Upper lobe of left lung (tissue), 4 donors: Measurements from ENCODE around the gene DOCK8.

ENCODE experiments used
- EP300 ChIP-seq, 4 donors: sonication (generic); formaldehyde crosslinking; IDR thresholded peaks; one replicate each; pipeline ENCODE4 v1.5.1; 2017; ENCODE audit warnings: antibody characterized with exemption in 4 of 4, control low read depth in 2 of 4
- POLR2A ChIP-seq, 4 donors: fragments of 450-650 bp; IDR thresholded peaks; one replicate each; pipeline ENCODE4 v1.5.1; 2016 to 2017; ENCODE audit warnings: antibody characterized with exemption in 4 of 4, mild to moderate bottlenecking in 2 of 4
- POLR2AphosphoS5 ChIP-seq, 2 donors: sonication (generic); formaldehyde crosslinking; IDR thresholded peaks; one replicate each; pipeline ENCODE4 v1.5.1; 2017; ENCODE audit warnings: antibody characterized with exemption in 2 of 2
- TF ChIP-seq, protein P1 (sequence below), 6 experiments: fragments of 450-650 bp in 4 of 6; fragments of 200-600 bp in 2 of 6; sonication (generic) in 2 of 6; IDR thresholded peaks; one replicate each; pipeline ENCODE4 v1.5.1; 2016 to 2019; ENCODE audit warnings: antibody characterized with exemption in 6 of 6

DNA sequence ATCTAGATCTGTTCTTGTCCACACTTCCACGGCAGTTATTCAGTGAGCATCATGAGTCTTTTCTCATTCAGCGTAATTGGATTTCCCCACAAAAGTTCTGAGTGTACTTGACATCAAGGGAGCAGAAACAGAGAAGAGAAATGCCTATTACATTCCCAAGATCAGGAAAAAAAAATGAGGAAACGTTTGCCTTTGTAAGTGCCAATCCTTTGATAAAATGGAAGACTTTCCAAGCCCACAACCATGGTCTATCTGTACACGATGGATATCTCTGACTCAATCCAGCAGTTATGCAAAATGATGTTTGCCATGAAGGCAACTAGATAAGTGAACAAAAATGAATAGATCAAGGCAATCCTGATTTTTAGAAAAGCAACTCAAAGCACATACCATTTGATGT lies 235.9 kb downstream of the DOCK8 start:
- TF ChIP-seq, protein P1, sequence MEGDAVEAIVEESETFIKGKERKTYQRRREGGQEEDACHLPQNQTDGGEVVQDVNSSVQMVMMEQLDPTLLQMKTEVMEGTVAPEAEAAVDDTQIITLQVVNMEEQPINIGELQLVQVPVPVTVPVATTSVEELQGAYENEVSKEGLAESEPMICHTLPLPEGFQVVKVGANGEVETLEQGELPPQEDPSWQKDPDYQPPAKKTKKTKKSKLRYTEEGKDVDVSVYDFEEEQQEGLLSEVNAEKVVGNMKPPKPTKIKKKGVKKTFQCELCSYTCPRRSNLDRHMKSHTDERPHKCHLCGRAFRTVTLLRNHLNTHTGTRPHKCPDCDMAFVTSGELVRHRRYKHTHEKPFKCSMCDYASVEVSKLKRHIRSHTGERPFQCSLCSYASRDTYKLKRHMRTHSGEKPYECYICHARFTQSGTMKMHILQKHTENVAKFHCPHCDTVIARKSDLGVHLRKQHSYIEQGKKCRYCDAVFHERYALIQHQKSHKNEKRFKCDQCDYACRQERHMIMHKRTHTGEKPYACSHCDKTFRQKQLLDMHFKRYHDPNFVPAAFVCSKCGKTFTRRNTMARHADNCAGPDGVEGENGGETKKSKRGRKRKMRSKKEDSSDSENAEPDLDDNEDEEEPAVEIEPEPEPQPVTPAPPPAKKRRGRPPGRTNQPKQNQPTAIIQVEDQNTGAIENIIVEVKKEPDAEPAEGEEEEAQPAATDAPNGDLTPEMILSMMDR (IDR thresholded peaks at IDR 0.05): no peak
- TF ChIP-seq POLR2AphosphoS5 (IDR thresholded peaks at IDR 0.05) (no peak), POLR2A (IDR thresholded peaks at IDR 0.05) (no peak), EP300 (IDR thresholded peaks at IDR 0.05) (no peak)
